HG02885 (cell line): ENCODE results near the gene CIRBP.

Experiments used
- ATAC-seq: cut with Tn5 transposase; IDR thresholded peaks from one replicate; pipeline ENCODE4 v1.9.1; 2021; ENCODE audit warnings: mild to moderate bottlenecking; ENCODE audit not compliant: unreplicated experiment, poor library complexity

CIRBP gene

DNA sequence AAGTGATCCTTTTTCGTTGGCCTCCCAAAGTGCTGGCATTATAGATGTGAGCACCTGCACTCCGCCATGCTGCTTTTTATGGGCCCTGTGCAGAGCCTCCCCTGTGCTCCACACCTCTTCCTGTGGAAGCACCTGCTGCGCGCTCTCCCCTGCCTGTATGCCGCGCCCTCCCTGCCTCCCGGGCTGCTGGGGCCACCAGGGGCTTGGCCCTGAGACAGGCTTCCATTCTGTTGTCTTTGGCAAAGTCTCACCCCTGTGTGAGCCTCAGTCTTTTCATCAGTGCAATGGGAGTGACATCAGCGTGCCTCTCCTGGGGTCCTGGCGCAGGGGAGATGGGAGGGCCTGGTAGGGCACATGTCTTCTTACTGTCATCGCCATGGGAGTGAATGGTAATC lies 7.5 kb downstream of the CIRBP start:
- ATAC-seq, result no peak

DNA sequence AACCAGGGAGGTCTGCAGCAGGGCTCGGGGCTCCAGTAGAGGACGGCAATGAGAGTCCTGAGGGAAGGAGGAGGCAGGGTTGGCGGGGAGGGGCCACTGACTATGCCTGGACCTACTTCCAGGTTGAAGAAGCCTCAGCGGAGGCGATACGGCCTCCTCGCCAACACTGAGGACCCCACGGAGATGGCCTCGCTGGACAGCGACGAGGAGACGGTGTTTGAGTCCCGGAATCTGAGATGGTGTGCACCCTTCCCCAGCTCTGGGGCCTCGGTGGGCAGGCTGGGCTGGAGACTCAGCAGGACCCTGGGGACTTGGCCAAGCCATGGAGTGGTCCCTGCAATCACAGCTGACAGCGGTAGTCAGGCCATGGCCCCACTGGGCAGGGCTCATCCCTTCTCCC lies 7.9 kb downstream of the CIRBP start:
- ATAC-seq, result no peak

GRCh38 chr19:1278074-1278473 lies 8.9 kb downstream of the CIRBP start:
- ATAC-seq, result no peak

DNA sequence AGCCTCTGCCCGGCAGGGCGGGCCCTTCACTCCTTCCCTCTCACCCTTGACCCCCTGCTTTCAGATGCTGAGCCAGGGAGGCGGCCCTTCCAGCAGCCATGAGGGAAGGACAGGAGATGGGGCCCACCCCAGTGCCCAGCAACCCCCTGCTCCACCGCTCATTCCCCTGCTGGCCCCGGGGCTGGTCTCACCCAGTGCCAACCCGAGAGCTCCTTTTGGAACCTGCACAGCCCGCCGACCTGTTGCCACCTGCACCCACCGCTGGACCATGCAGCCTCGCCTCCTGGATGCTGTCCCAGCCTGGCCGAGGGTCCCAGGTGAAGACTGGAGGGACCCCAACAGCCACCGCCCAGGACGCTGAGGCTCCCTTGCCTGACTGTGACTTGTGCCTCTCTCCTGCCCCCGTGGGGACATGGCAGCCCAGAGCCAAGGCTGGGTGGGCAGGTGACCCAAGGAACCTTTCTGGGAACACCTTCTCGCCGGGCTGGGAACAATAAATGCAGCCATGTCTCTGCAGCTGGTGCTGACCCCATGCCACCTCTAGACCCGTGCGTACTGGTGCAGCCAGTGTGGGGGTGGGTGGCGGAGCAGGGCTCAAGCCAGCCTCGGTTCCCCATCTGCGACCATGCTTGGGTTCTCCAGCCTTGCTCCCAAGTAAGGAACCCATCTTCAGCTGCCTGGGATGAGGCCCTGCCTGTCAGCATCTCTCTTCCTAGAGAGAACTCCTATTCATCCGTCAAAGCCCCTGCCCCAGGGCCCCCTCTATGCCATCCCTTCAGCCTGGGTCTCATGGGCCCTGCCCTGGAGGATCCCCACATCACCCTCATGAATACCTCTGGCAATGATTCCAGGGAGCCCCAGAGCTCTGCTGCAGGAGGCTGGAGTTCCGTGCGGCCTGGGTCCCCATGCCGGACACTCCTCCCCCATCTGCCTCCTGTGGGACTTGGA lies 9.9 kb downstream of the CIRBP start:
- ATAC-seq, result no peak

DNA sequence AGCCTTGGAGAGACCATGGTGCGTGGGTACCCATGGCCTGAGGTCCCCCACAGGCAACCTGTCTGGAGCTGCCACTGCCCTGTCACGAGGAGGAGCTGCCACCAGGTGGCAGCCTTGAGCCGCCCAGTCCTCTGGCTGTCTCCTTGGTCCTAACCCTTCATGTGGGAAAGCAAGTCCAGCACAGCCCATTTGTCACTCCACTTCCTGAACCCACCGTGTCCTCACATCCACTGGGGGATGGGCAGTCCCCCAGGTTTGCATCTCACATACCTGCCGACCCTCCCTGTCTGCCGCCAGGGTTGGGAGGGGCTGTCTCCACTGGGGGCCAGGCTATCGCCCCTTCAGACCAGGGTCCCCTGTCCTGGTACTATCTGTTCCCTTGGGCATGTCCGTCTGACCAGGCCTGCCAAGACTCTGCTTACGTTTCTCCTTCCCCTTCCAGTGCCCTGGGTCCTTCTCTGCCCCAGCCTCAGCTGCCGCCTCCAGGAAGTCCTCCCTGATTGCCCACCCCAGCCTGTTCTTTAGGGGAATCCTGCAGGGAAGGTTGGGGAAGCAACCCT lies 10.7 kb downstream of the CIRBP start:
- no peak for ATAC-seq

GRCh38 chr19:1280636-1281568 lies 11.8 kb downstream of the CIRBP start:
- ATAC-seq, result no peak

- ATAC-seq, result no peak
These were observed 12.6 kb downstream of the CIRBP start for GRCh38 chr19:1281569-1282287.

DNA sequence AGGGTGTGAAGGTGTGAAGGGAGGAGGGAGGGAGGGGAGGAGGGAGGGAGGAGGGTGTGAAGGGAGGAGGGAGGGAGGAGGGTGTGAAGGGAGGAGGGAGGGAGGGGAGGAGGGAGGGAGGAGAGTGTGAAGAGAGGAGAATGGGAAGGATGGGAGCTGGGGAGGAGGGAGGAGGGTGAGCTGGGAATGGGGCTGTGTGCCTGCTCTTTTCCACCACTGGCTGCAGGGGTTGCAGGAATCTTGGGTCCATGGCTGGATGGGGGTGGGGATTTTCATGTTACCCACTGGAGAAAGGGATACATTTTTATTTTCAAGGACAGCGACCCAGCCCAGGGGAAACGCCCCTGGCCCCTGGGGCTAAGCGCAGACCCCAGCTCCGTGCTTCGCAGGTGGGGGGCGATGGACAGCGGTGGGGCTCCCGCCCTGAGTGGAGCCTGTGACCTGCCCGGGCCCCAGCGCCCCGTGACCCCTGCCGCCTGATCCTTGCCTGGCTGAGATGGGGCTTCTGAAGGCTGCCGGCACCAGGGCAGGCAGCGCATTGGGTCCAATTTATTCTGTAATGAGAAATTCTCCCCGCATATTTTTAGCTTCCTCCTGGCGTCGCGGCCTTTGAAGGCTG lies 13.6 kb downstream of the CIRBP start:
- no peak for ATAC-seq

GRCh38 chr19:1283207-1283916 lies 14.2 kb downstream of the CIRBP start:
- ATAC-seq, result no peak

GRCh38 chr19:1283917-1284292 lies 14.8 kb downstream of the CIRBP start:
- ATAC-seq, result no peak

- no peak for ATAC-seq
These were observed 15.3 kb downstream of the CIRBP start for GRCh38 chr19:1284293-1284978.

DNA sequence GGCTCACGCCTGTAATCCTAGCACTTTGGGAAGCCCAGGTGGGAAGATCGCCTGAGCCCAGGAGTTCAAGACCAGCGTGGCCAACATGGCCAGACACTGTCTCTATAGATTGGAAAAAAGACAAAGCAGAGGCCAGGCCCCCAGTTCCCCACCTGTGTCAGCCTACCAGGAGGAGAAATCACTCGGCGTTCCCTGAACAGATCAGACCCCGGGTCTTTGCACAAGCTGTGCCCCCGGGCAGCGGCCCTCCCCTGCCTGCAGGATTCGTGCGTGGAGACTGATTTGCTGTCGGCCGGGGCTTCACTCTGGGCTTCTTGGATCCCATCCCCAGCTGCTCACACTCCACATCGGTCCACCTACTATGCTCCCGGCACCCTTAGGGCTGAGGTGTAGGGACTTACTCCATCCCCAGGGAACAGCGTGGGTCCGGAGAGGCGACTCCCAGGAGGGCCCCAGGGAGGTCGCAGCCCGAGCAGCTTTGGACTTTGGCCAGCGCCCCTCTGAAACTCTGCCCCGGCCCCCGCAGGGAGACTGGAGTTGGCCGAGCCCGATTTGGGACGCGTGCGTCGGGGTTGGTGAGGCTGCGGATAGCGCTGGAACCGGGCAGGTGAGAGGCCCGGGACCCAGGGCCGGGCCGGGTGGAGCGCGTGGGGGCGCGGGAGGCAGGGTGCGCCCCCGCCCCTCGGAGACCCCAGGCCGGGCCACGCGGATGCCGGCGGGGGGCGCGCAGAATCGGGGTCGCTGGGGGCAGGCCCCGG lies 16.0 kb downstream of the CIRBP start:
- ATAC-seq, result no peak

DNA sequence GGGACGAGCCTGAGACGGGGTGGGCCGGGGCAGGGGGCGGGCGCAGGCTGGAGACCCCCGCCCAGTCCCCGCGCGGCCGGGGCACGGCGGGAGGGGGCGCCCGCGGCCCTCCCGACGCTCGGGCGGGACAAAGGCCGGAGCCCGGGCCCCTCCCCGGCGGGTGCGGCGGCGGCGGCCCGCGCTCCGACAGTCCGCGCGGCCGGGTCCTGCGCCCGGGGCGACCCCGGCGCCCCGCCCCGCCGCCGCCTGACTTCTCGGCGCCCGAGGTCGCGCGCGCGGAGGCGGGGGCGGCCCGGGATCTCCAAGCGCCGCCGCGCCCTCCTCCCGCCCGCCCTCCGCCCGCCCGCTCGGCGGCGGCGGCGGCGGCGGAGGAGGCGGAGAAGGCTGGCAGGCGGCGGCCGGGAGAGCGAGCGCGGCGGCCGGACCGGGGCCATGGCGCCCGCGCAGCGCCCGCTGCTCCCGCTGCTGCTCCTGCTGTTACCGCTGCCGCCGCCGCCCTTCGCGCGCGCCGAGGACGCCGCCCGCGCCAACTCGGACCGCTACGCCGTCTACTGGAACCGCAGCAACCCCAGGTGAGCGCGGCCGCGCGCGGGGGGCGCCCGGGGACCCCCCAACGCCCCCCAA lies 16.7 kb downstream of the CIRBP start, which contains the start of gene EFNA2:
TSS of gene EFNA2 (plus strand) at position 137 of the 624 bp plus-strand sequence. CDS start at position 433, 296 bp downstream.
- ATAC-seq, result no peak

DNA sequence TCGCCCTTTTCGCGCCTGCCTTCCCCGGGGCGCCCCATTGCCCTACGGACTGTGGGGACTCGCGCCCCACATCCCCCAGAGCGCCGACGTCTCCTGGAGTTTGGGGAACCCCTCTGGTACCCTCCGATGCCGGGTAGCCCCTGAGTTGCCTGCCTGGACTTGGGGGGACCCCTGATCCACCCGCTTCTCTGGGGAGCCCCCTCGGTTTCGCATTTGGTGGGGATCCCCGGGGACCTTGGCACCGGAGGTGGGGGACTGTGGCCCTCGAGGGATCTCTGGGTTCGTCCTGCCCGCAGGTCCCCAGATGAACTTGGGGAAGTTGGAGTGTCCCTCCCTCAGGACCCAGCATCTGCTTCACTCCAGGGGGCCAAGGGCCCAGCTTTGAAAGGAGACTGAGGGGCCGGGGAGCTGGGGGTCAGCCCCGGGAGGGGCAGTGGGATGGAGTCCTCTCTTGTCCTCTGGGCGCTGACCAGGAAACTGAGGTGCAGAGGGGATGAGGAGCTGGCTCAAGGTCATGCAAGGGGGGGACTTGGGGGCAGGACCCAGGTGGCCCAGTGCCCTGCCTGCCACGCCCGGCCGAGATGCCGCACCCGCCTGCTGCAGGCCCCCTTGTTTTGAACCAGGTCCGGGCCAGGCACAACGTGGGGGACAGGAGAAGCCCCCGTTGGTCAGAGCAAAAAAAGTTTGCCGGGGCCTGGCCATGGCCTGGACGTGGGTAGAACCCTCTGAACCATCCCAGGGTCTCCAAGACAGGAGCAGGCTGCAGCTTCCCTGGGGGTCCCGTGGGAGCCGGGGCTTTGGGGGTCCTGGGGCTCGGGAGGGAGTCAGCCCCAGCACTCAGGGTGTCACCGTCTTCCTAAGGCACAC lies 17.6 kb downstream of the CIRBP start:
- no peak for ATAC-seq

DNA sequence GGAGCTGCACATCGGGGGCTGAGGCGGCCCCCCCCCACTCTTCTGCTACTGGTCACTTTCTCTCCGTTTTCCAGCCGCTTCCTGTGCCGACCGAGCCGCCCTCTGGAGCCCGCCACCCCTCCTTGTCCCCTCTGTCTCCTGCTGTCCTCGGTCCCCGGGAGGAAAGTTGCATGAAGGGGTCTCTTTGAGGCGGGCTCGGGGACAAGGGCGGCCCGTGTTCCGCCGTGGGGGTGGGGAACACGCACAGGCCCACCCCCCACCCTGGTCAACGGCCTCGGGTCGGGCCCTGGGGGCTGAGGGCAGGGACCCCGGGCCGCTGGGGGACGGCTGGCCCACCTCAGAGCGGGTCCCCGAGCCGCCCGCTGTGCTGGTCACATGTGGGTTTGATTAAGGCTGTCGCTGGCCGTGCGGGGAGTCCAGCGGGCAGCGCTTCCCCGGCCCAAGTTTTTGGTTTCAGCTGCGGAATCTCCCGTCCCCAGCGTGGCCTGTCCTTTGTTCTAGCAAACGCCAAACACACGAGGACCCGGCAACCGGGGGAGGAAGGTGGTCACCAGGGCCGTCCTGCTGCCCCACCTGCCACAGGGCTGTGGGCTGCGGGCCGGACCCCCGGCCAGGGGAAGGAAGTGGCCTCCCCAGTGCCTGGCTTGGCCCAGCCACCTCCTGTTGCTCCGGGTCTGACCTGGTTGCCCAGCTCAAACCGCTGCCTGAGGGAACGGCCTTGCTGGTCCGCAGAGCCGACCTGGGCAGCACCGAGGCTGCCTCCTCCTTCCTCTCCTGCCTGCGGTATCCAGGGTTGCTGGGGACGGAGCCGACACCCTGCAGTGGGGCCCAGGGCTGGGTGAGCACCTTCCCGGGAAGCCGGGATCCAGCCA lies 18.5 kb downstream of the CIRBP start:
- no peak for ATAC-seq
